Thoracic aorta (tissue), 2 donors: ENCODE data around the gene THUMPD2. TPM values are rescaled to one million over a fixed set of nuclear protein-coding genes. Genes with fewer than 3 reads are reported as not detected.

Experiments
- ATAC-seq: fragments of 150-250 bp; one replicate; pipeline ENCODE4 v1.8.0; 2017; ENCODE audit warnings: low read depth; ENCODE audit not compliant: insufficient number of reproducible peaks, low FRiP score
- DNase-seq: peaks from one replicate; pipeline ENCODE4 v3.0.0-alpha.2; 2020; ENCODE audit warnings: low spot score
- H3K27ac ChIP-seq, 2 donors: fragments of 200-600 bp; sonication (generic); 1 replicate in 1 of 2; 2 replicates in 1 of 2; pipeline ENCODE4 v1.5.1; 2016; ENCODE audit warnings: mild to moderate bottlenecking in 2 of 2, moderate library complexity in 2 of 2
- H3K27me3 ChIP-seq: fragments of 200-600 bp; sonication (generic); replicated peaks from 2 replicates; pipeline ENCODE4 v1.6.0; 2016; ENCODE audit warnings: mild to moderate bottlenecking; ENCODE audit not compliant: insufficient read depth
- H3K36me3 ChIP-seq: fragments of 200-600 bp; sonication (generic); one replicate; pipeline ENCODE4 v1.5.1; 2016
- H3K4me1 ChIP-seq, 2 donors: fragments of 200-600 bp; sonication (generic); 1 replicate in 1 of 2; 2 replicates in 1 of 2; pipeline versions ENCODE4 v1.5.1 to v1.6.0; 2016; ENCODE audit warnings: low read depth in 2 of 2, mild to moderate bottlenecking in 1 of 2; ENCODE audit not compliant: control insufficient read depth in 1 of 2
- H3K4me3 ChIP-seq: fragments of 200-600 bp; sonication (generic); 2 replicates; pipeline ENCODE4 v1.5.1; 2016; ENCODE audit warnings: mild to moderate bottlenecking
- H3K9me3 ChIP-seq: fragments of 200-600 bp; sonication (generic); 2 replicates; pipeline ENCODE4 v1.5.1; 2016
- total RNA-seq, 2 donors: library from RNA; depleted of rRNA; stranded (reverse); fragments of >200 nt; gene quantifications; one replicate each; pipeline versions ENCODE4 v1.1.0 to v1.2.3, GENCODE V29; 2016
- TF ChIP-seq, protein P1 (sequence below): fragments of 200-600 bp; sonication (generic); IDR thresholded peaks from one replicate; pipeline ENCODE4 v1.5.1; 2019; ENCODE audit warnings: antibody characterized with exemption

Gene THUMPD2
- total RNA-seq, 2 donors from 2014 or later: 29.1 to 32.0 TPM

- Histone ChIP-seq H3K36me3 (no peaks in the 10 kb centered on the region), H3K4me3 (no peak overlapping the region), H3K27me3 (no peaks in the 10 kb centered on the region), H3K4me1 (no peaks in the 10 kb centered on the region), H3K9me3 (no peaks in the 10 kb centered on the region), H3K27ac (no peak overlapping the region)
- DNase-seq (no peak), ATAC-seq (no peak)
- TF ChIP-seq, protein P1, sequence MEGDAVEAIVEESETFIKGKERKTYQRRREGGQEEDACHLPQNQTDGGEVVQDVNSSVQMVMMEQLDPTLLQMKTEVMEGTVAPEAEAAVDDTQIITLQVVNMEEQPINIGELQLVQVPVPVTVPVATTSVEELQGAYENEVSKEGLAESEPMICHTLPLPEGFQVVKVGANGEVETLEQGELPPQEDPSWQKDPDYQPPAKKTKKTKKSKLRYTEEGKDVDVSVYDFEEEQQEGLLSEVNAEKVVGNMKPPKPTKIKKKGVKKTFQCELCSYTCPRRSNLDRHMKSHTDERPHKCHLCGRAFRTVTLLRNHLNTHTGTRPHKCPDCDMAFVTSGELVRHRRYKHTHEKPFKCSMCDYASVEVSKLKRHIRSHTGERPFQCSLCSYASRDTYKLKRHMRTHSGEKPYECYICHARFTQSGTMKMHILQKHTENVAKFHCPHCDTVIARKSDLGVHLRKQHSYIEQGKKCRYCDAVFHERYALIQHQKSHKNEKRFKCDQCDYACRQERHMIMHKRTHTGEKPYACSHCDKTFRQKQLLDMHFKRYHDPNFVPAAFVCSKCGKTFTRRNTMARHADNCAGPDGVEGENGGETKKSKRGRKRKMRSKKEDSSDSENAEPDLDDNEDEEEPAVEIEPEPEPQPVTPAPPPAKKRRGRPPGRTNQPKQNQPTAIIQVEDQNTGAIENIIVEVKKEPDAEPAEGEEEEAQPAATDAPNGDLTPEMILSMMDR: no peak
Measured at GRCh38 chr2:39706945-39707344, 72.1 kb downstream of the THUMPD2 start.

- no peak overlapping the region for H3K4me3 ChIP-seq
- H3K4me1 ChIP-seq: no peaks in the 10 kb centered on the region
- DNase-seq: no peak
- TF ChIP-seq, protein P1: no peak
- no peaks in the 10 kb centered on the region for H3K9me3 ChIP-seq
- ATAC-seq: no peak
- H3K27ac ChIP-seq: no peak overlapping the region
- no peaks in the 10 kb centered on the region for H3K36me3 ChIP-seq
- no peaks in the 10 kb centered on the region for H3K27me3 ChIP-seq
Measured at GRCh38 chr2:39706312-39706711, 72.7 kb downstream of the THUMPD2 start.

- ATAC-seq (no peak), DNase-seq (no peak)
- Histone ChIP-seq H3K27ac (no peak overlapping the region), H3K27me3 (no peaks in the 10 kb centered on the region), H3K36me3 (no peaks in the 10 kb centered on the region), H3K4me1 (no peaks in the 10 kb centered on the region), H3K9me3 (peaks cover 5% of the 10 kb centered on the region), H3K4me3 (no peak overlapping the region)
- TF ChIP-seq, protein P1: no peak
Measured at GRCh38 chr2:39705638-39706037, 73.4 kb downstream of the THUMPD2 start.

- Histone ChIP-seq H3K4me3 (no peak overlapping the region), H3K27ac (no peak overlapping the region), H3K4me1 (no peaks in the 10 kb centered on the region), H3K9me3 (peaks cover 8% of the 10 kb centered on the region), H3K36me3 (no peaks in the 10 kb centered on the region), H3K27me3 (no peaks in the 10 kb centered on the region)
- ATAC-seq: no peak
- DNase-seq: no peak
- TF ChIP-seq, protein P1: no peak
Measured at GRCh38 chr2:39704540-39704939, 74.5 kb downstream of the THUMPD2 start.

DNA sequence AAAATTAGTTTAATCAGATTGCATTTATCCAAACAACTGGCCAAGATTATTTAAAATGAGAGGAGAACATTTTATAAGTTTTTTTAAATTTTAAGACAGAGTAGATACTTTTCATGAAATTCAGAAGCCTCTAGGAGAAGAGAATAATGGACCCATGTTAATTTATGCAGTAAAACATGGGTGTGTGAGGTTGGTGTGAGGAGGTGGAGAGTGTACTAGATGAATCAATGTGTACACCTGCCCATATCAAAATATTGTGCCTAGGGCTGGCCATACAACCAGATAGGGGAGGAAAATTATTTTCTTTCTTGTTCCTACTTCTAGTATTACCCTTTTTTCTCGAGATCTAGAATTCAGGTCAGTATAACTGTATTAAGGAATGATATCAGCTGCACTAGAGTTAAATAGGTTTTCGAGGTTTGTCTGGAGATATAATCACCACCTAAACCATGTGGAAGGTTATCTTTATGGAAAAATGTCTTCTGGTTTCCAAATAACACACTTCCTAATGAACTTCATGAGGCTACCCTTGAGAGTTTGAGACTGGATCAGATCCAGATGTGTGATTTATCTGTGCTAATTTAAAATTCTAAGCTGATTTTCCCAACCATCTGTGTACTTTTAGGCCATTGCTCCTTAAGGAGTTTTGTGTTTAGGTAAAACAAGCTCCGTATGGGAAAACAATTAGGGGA, 75.7 kb downstream of the THUMPD2 start:
- H3K9me3 ChIP-seq: peaks cover 8% of the 10 kb centered on the region
- H3K4me3 ChIP-seq: no peak overlapping the region
- H3K27ac ChIP-seq: no peak overlapping the region
- DNase-seq: no peak
- no peaks in the 10 kb centered on the region for H3K27me3 ChIP-seq
- TF ChIP-seq, protein P1: no peak
- H3K4me1 ChIP-seq: no peaks in the 10 kb centered on the region
- ATAC-seq: no peak
- H3K36me3 ChIP-seq: no peaks in the 10 kb centered on the region
